NCI-H345 (cell line): Measurements from ENCODE around the gene TMEM143.
"Not testable (repeated sequence)": the region's sequence is repeated elsewhere in the genome, so short reads cannot be mapped to it uniquely, and the experiment has no call there.

Experiments used
- DNase-seq: peaks from one replicate; lab custom pipeline; 2025; lab: John Stamatoyannopoulos, UW

TMEM143 gene

GRCh38 chr19:48296963-48297734, 66.6 kb downstream of the TMEM143 start:
- DNase-seq = no peak

- DNase-seq = no peak
These were observed 68.3 kb downstream of the TMEM143 start for GRCh38 chr19:48295458-48295857.

- no peak for DNase-seq
These were observed 70.9 kb downstream of the TMEM143 start for GRCh38 chr19:48292798-48293197.

GRCh38 chr19:48291489-48291815, 72.3 kb downstream of the TMEM143 start:
- DNase-seq = not testable (repeated sequence)

- DNase-seq = peak; percentile 26
These were observed 72.8 kb downstream of the TMEM143 start for GRCh38 chr19:48290771-48291488.

GRCh38 chr19:48290401-48290770, 73.4 kb downstream of the TMEM143 start:
- no peak for DNase-seq

- no peak for DNase-seq
These were observed 76.0 kb downstream of the TMEM143 start for GRCh38 chr19:48287748-48288147.

GRCh38 chr19:48284896-48285295, 78.8 kb downstream of the TMEM143 start:
- DNase-seq = no peak

GRCh38 chr19:48283908-48284307, 79.8 kb downstream of the TMEM143 start:
- DNase-seq = no peak
